Superior temporal gyrus (tissue), 1 donor: ENCODE measurements around the gene SNAP25.

Source experiments
- DNase-seq: peaks from one replicate; pipeline ENCODE4 v3.0.0-alpha.2; 2016; ENCODE audit errors: extremely low spot score

Gene SNAP25

GRCh38 chr20:10332656-10333415 is 114.2 kb downstream of the SNAP25 start:
- DNase-seq = peak; percentile 24

- no peak for DNase-seq
Observed at GRCh38 chr20:10336959-10337729, 118.5 kb downstream of the SNAP25 start.

GRCh38 chr20:10338426-10339180 is 120.0 kb downstream of the SNAP25 start:
- DNase-seq = no peak

GRCh38 chr20:10339609-10340008 is 121.0 kb downstream of the SNAP25 start:
- DNase-seq = no peak

GRCh38 chr20:10342152-10342551 is 123.5 kb downstream of the SNAP25 start:
- no peak for DNase-seq

- no peak for DNase-seq
Observed at GRCh38 chr20:10344953-10345352, 126.3 kb downstream of the SNAP25 start.

- DNase-seq = no peak
Observed at GRCh38 chr20:10347086-10347880, 128.7 kb downstream of the SNAP25 start.

GRCh38 chr20:10349118-10349517 is 130.5 kb downstream of the SNAP25 start:
- no peak for DNase-seq

- no peak for DNase-seq
Observed at GRCh38 chr20:10350188-10350842, 131.7 kb downstream of the SNAP25 start.

- DNase-seq = no peak
Observed at GRCh38 chr20:10352934-10353824, 134.5 kb downstream of the SNAP25 start.

GRCh38 chr20:10356628-10357027 is 138.0 kb downstream of the SNAP25 start:
- no peak for DNase-seq
